ENCODE data around the gene PGF.

PGF gene

DNA sequence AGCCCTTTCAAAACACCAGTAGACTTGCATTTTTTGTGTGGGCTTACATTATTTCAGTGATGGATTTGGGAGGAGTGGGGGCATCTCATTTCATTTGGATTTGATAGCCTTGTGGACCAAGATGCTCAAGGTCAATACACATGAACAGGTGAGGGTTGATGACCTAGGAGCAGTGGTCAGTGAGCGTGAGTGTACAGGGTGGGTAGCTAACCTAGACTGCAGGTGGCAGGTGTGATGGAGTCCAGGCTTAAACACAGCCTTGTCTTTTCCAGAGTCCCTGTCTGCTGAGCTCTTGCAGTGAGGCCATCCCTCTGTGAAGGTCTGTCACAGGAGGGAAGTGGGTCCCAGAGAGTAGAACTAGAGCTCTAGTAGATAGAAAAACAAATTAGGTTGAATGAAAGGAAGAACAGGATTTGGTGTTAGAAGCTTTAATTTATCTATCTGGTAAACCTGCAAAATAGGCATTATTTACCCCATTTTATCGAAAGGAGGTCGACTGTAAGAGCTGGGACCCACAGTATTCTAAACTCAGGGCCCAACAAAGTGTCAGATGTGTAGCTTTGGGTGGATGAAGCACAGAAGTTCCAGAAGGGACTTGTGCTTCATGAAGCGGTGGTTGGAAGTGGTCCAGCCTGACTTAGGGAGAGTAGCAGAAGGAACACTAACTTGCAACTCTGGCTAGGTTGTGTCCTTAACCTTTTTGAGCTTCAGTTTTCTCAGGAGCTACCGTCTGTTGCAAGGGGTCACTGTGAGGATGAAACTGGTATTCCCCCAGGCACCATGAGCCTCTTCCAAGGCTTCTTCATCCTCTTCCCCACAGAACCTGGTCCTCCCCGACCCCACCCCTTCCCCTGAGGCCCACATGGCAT is 50.5 kb downstream of the PGF start:
- DNase-seq (ENCODE audit: low read depth), result no peak
- Histone ChIP-seq H3K9ac (ENCODE audit: low read length) (no peak overlapping the region), H3K9me3 (ENCODE audit: control insufficient read depth, low read length) (no peaks in the 10 kb centered on the region), H3K27me3 (replicated peaks; ENCODE audit: control insufficient read depth, insufficient read depth, low read length) (no peaks in the 10 kb centered on the region), H3K4me1 (ENCODE audit: control insufficient read depth, insufficient read depth, low read length) (peaks cover 17% of the 10 kb centered on the region), H3K4me3 (ENCODE audit: low read length) (no peak overlapping the region), H3K36me3 (ENCODE audit: control insufficient read depth, insufficient read depth, low read length, severe bottlenecking) (peaks cover 44% of the 10 kb centered on the region)

DNA sequence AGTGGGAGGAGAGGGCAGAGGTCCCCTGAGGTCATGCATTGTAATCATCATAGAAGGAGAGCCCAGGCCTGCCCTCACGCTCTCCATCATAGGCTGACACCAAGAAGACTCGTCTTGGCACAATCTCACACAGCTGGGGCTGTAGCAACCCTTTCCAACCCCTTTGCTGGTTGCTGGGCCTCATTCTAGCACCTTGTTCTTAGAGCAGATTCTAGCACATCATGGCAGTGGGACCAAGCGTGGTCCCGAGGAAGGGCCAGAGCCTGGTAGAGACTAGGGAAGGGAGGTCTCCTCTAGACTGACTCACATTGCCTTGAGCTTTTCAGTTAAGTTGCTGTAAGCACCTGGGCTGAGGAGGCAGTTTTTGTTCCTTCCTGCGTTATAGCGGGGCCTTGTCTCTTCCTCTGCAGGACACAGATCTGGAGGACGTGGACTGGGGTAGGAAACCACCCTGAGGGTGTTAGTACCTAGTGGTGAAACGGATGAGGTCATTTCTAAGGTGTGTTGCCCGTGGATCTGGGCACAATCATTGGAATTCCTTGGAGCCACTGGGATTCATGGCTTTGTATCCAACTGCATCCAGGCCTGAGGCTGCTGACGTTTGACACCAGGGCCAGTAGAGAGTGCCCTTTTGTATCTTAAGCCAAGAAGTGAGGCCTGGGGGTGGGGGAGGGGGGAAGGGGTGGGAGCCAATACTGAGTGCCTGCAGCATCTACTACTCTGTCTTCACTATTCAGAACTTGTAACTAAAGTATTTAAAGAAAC is 52.3 kb downstream of the PGF start:
- Histone ChIP-seq H3K27me3 (replicated peaks; ENCODE audit: control insufficient read depth, insufficient read depth, low read length) (no peaks in the 10 kb centered on the region), H3K9ac (ENCODE audit: low read length) (no peak overlapping the region), H3K4me1 (ENCODE audit: control insufficient read depth, insufficient read depth, low read length) (peaks cover 17% of the 10 kb centered on the region), H3K9me3 (ENCODE audit: control insufficient read depth, low read length) (no peaks in the 10 kb centered on the region), H3K4me3 (ENCODE audit: low read length) (no peak overlapping the region), H3K36me3 (ENCODE audit: control insufficient read depth, insufficient read depth, low read length, severe bottlenecking) (peaks cover 62% of the 10 kb centered on the region)
- DNase-seq (ENCODE audit: low read depth), result no peak

DNA sequence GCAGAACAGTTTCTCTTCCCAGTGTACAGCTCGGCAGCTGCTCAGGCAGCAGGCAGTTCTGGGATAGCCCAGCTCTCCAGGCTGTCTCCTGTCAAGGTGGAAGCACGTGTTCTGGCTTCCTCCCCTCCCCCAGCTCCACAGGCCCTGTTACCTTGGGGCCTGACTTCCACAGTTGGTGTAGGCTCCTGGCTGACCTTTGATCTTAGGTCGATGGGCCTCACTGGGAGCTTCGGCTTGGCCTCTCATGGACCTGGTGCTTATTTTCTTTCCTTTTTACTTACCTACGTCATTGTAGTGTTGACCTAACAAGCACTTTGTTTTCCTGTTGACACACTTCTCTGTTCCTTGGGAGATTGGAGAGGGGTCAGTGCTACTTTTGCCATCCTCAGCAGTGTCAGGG is 56.7 kb downstream of the PGF start:
- no peak for DNase-seq (ENCODE audit: low read depth)
- H3K27me3 ChIP-seq (replicated peaks; ENCODE audit: control insufficient read depth, insufficient read depth, low read length), result no peaks in the 10 kb centered on the region
- no peak overlapping the region for H3K4me3 ChIP-seq (ENCODE audit: low read length)
- no peaks in the 10 kb centered on the region for H3K4me1 ChIP-seq (ENCODE audit: control insufficient read depth, insufficient read depth, low read length)
- peaks cover 98% of the 10 kb centered on the region for H3K36me3 ChIP-seq (ENCODE audit: control insufficient read depth, insufficient read depth, low read length, severe bottlenecking)
- H3K9me3 ChIP-seq (ENCODE audit: control insufficient read depth, low read length), result no peaks in the 10 kb centered on the region
- H3K9ac ChIP-seq (ENCODE audit: low read length), result no peak overlapping the region

- no peaks in the 10 kb centered on the region for H3K4me1 ChIP-seq (ENCODE audit: control insufficient read depth, insufficient read depth, low read length)
- peaks cover 100% of the 10 kb centered on the region for H3K36me3 ChIP-seq (ENCODE audit: control insufficient read depth, insufficient read depth, low read length, severe bottlenecking)
- no peak overlapping the region for H3K9ac ChIP-seq (ENCODE audit: low read length)
- H3K27me3 ChIP-seq (replicated peaks; ENCODE audit: control insufficient read depth, insufficient read depth, low read length), result no peaks in the 10 kb centered on the region
- H3K4me3 ChIP-seq (ENCODE audit: low read length), result no peak overlapping the region
- no peak for DNase-seq (ENCODE audit: low read depth)
- H3K9me3 ChIP-seq (ENCODE audit: control insufficient read depth, low read length), result no peaks in the 10 kb centered on the region
These were observed 57.3 kb downstream of the PGF start for GRCh38 chr14:74898083-74898482.

DNA sequence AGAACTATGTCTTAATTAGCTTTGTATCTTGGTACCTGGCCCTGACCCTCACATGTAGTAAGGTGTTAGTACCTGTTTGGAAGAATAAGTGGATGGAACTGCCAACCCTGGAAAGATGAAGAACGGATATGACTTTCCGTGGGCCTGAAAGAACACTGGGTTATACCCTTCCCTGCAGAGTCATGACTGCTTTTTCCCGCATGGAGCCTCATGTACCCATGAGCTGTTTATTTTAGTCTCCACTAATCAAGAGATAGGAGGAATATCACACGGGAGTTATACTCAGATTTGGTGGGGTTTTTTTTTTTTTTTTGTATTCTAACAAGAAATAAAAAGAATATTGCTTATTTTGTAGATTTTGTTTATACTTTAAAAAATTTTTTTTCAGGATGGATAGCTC is 57.8 kb downstream of the PGF start:
- H3K27me3 ChIP-seq (replicated peaks; ENCODE audit: control insufficient read depth, insufficient read depth, low read length), result no peaks in the 10 kb centered on the region
- no peaks in the 10 kb centered on the region for H3K9me3 ChIP-seq (ENCODE audit: control insufficient read depth, low read length)
- peaks cover 100% of the 10 kb centered on the region for H3K36me3 ChIP-seq (ENCODE audit: control insufficient read depth, insufficient read depth, low read length, severe bottlenecking)
- H3K4me3 ChIP-seq (ENCODE audit: low read length), result no peak overlapping the region
- no peak for DNase-seq (ENCODE audit: low read depth)
- H3K4me1 ChIP-seq (ENCODE audit: control insufficient read depth, insufficient read depth, low read length), result no peaks in the 10 kb centered on the region
- H3K9ac ChIP-seq (ENCODE audit: low read length), result no peak overlapping the region

DNA sequence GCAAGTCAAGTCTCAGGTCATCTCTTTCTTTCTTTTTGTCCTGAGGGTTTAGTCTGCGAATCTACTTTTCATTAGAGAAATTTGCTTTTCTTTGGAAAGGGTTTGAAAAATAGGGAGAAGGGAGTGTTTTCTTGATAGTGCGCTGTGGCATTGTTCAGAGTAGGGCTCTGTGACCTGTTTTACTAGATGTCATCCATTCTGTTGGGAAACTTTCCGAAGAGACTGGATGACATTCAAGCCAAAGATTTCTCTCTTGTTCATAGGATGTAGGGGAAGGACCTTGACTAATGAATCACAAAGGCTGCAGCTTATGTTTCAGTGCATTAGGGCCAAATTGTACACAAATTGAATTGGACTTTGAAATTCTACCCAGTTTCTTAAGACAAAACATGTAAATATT is 59.0 kb downstream of the PGF start:
- Histone ChIP-seq H3K4me1 (ENCODE audit: control insufficient read depth, insufficient read depth, low read length) (peaks cover 11% of the 10 kb centered on the region), H3K36me3 (ENCODE audit: control insufficient read depth, insufficient read depth, low read length, severe bottlenecking) (peaks cover 99% of the 10 kb centered on the region), H3K4me3 (ENCODE audit: low read length) (no peak overlapping the region), H3K9ac (ENCODE audit: low read length) (no peak overlapping the region), H3K9me3 (ENCODE audit: control insufficient read depth, low read length) (no peaks in the 10 kb centered on the region), H3K27me3 (replicated peaks; ENCODE audit: control insufficient read depth, insufficient read depth, low read length) (no peaks in the 10 kb centered on the region)
- no peak for DNase-seq (ENCODE audit: low read depth)

- Histone ChIP-seq H3K9ac (ENCODE audit: low read length) (no peak overlapping the region), H3K4me3 (ENCODE audit: low read length) (no peak overlapping the region), H3K36me3 (ENCODE audit: control insufficient read depth, insufficient read depth, low read length, severe bottlenecking) (peaks cover 97% of the 10 kb centered on the region), H3K9me3 (ENCODE audit: control insufficient read depth, low read length) (no peaks in the 10 kb centered on the region), H3K27me3 (replicated peaks; ENCODE audit: control insufficient read depth, insufficient read depth, low read length) (no peaks in the 10 kb centered on the region), H3K4me1 (ENCODE audit: control insufficient read depth, insufficient read depth, low read length) (peaks cover 15% of the 10 kb centered on the region)
- no peak for DNase-seq (ENCODE audit: low read depth)
These were observed 61.7 kb downstream of the PGF start for GRCh38 chr14:74893614-74894091.

GRCh38 chr14:74892745-74893144 is 62.7 kb downstream of the PGF start:
- Histone ChIP-seq H3K4me1 (ENCODE audit: control insufficient read depth, insufficient read depth, low read length) (peaks cover 23% of the 10 kb centered on the region), H3K4me3 (ENCODE audit: low read length) (no peak overlapping the region), H3K36me3 (ENCODE audit: control insufficient read depth, insufficient read depth, low read length, severe bottlenecking) (peaks cover 91% of the 10 kb centered on the region), H3K9me3 (ENCODE audit: control insufficient read depth, low read length) (no peaks in the 10 kb centered on the region), H3K27me3 (replicated peaks; ENCODE audit: control insufficient read depth, insufficient read depth, low read length) (no peaks in the 10 kb centered on the region), H3K9ac (ENCODE audit: low read length) (no peak overlapping the region)
- DNase-seq (ENCODE audit: low read depth), result no peak

DNA sequence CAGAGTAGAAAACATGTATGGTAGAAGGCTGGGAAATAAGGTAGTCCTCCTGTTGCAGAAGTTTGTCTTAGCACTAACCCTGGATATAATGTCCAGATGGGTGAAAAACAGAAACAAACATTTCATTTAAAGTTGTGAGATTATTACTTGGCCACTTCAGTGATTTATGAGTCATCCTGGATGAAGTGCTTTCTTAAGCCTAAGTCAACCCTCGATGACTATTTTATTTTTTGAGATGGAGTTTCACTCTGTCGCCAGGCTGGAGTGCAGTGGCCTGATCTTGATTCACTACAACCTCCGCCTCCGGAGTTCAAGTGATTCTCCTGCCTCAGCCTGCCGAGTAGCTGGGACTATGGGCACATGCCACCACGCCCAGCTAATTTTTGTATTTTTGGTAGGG is 63.5 kb downstream of the PGF start:
- no peaks in the 10 kb centered on the region for H3K27me3 ChIP-seq (replicated peaks; ENCODE audit: control insufficient read depth, insufficient read depth, low read length)
- peaks cover 87% of the 10 kb centered on the region for H3K36me3 ChIP-seq (ENCODE audit: control insufficient read depth, insufficient read depth, low read length, severe bottlenecking)
- DNase-seq (ENCODE audit: low read depth), result peak; percentile 22
- peaks cover 23% of the 10 kb centered on the region for H3K4me1 ChIP-seq (ENCODE audit: control insufficient read depth, insufficient read depth, low read length)
- no peak overlapping the region for H3K9ac ChIP-seq (ENCODE audit: low read length)
- H3K9me3 ChIP-seq (ENCODE audit: control insufficient read depth, low read length), result no peaks in the 10 kb centered on the region
- no peak overlapping the region for H3K4me3 ChIP-seq (ENCODE audit: low read length)
